ENCODE measurements around the gene TRAPPC13.

- TF ChIP-seq CTCF (conservative IDR thresholded peaks at IDR 0.05; ENCODE audit: low read depth in 2 of 2) (no peak), EZH2 (IDR thresholded peaks at IDR 0.05; ENCODE audit: low read depth, unreplicated experiment) (no peak)
Observed at GRCh38 chr5:65704621-65705239, 79.9 kb downstream of the TRAPPC13 start.

Measured in GM23338 (cell line).